ENCODE results near the gene NUCB1.
"Not testable (repeated sequence)": the region's sequence is repeated elsewhere in the genome, so short reads cannot be mapped to it uniquely, and the experiment has no call there.

NUCB1 gene

DNA sequence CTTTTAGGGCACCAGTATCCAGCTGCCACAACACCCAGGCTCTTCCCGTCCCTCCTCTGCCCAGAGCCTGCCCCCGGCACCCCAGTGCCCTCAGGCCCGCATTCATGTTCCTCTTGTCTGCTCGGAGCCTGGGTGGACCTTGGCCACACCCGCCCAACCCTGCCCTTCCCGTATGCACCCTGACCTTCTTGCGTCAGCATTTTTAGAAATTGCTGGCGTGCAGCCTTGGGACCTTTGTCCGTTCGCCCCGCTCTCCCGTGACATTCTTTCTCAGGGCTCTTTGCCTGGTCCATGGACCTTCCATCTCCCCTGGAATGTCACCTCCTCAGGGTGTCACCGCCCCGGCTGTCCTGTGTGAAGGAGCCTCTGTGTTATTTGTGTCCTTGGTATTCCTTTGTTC lies 7.6 kb downstream of the NUCB1 start:
- Histone ChIP-seq H3K9ac (no peak overlapping the region), H3K4me2 (no peak overlapping the region), H2AFZ (ENCODE audit: low read depth) (no peak overlapping the region), H3K27ac (no peak overlapping the region), H3K4me3 (IDR thresholded peaks at IDR 0.05; ENCODE audit: insufficient read depth, low read depth, low read length) (no peak overlapping the region), H3K27me3 (ENCODE audit: insufficient read depth, low read depth) (no peaks in the 10 kb centered on the region), H4K20me1 (ENCODE audit: insufficient read depth) (no peaks in the 10 kb centered on the region), H3K79me2 (ENCODE audit: insufficient read depth, low read depth) (no peaks in the 10 kb centered on the region), H3K4me1 (ENCODE audit: low read depth, poor library complexity, severe bottlenecking) (no peaks in the 10 kb centered on the region), H3K36me3 (ENCODE audit: insufficient read depth) (no peaks in the 10 kb centered on the region)
- no peak for TF ChIP-seq CTCF (conservative IDR thresholded peaks at IDR 0.05; ENCODE audit: low read depth, low read length)

GRCh38 chr19:48909424-48910077 lies 9.4 kb downstream of the NUCB1 start:
- H3K4me2 ChIP-seq; H3K36me3 ChIP-seq (ENCODE audit: insufficient read depth); H3K27ac ChIP-seq: not testable (repeated sequence)

DNA sequence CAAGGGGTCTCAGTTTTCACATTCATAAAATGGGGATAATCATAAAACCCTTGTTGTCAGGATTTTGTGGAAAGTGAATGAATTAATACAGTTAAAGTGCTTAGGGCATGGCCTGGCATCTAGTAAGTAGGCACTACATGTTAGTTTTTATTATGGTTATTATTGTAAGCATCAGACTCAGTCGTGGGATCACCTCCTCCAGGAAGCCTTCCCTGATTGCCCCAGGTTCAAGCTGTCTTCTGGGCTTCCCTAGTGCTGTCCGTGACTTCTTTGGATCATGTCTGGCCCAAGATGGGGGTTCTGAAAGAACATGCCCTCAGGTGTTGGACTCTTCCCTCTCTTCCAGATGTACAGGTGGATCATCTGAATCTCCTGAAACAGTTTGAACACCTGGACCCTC lies 10.7 kb downstream of the NUCB1 start:
- Histone ChIP-seq H3K4me2 (no peak overlapping the region), H3K9ac (no peak overlapping the region), H3K79me2 (ENCODE audit: insufficient read depth, low read depth) (no peaks in the 10 kb centered on the region), H3K27ac (no peak overlapping the region), H3K4me1 (ENCODE audit: low read depth, poor library complexity, severe bottlenecking) (no peaks in the 10 kb centered on the region), H3K36me3 (ENCODE audit: insufficient read depth) (no peaks in the 10 kb centered on the region), H3K4me3 (IDR thresholded peaks at IDR 0.05; ENCODE audit: insufficient read depth, low read depth, low read length) (no peak overlapping the region), H3K27me3 (ENCODE audit: insufficient read depth, low read depth) (no peaks in the 10 kb centered on the region), H4K20me1 (ENCODE audit: insufficient read depth) (no peaks in the 10 kb centered on the region), H2AFZ (ENCODE audit: low read depth) (no peak overlapping the region)
- no peak for TF ChIP-seq CTCF (conservative IDR thresholded peaks at IDR 0.05; ENCODE audit: low read depth, low read length)

More at GRCh38 chr19:48909424-48910077, 9.4 kb downstream of the NUCB1 start:
- H3K4me3 ChIP-seq (IDR thresholded peaks at IDR 0.05; ENCODE audit: insufficient read depth, low read depth, low read length); H3K27me3 ChIP-seq (ENCODE audit: insufficient read depth, low read depth); H3K9ac ChIP-seq; H2AFZ ChIP-seq (ENCODE audit: low read depth); H3K4me1 ChIP-seq (ENCODE audit: low read depth, poor library complexity, severe bottlenecking); H3K79me2 ChIP-seq (ENCODE audit: insufficient read depth, low read depth); H4K20me1 ChIP-seq (ENCODE audit: insufficient read depth): not testable (repeated sequence)

DNA sequence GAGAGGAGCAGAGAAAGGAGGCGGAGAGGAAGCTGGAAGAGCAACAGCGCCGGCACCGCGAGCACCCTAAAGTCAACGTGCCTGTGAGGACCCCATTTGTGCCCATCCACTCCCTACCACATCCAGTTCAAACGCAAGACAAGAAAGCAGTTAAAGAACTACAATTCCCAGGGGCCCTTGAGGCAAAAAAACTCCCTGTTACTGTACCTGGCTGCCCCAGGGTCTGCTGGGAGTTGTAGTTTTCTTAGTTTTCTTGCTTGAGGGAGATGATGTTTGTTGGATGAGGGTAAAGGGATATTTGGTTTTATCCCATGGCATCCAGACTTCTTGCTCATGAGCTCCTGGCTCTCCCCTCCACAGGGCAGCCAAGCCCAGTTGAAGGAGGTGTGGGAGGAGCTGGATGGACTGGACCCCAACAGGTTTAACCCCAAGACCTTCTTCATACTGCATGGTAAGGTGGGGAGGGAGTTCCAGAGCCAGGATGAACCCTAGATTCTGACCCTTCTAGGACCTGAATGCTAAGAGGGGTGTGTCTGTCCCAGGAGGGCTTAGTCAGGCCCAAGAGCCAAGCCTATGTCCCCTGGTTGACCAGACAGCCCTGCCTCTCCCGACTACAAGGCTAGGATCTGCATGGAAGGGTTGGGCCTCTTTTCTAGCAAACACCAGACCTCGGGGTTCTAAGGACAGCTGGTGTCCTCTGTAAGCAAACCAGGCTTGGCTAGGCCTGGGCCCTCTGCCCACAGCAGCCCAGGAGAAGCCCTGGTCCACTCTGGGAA lies 13.2 kb downstream of the NUCB1 start:
- H3K27me3 ChIP-seq (ENCODE audit: insufficient read depth, low read depth), result no peaks in the 10 kb centered on the region
- no peaks in the 10 kb centered on the region for H4K20me1 ChIP-seq (ENCODE audit: insufficient read depth)
- no peak overlapping the region for H2AFZ ChIP-seq (ENCODE audit: low read depth)
- H3K79me2 ChIP-seq (ENCODE audit: insufficient read depth, low read depth), result no peaks in the 10 kb centered on the region
- H3K27ac ChIP-seq, result no peak overlapping the region
- H3K9ac ChIP-seq, result no peak overlapping the region
- H3K4me3 ChIP-seq (IDR thresholded peaks at IDR 0.05; ENCODE audit: insufficient read depth, low read depth, low read length), result no peak overlapping the region
- H3K36me3 ChIP-seq (ENCODE audit: insufficient read depth), result no peaks in the 10 kb centered on the region
- no peak overlapping the region for H3K4me2 ChIP-seq
- no peak for TF ChIP-seq CTCF (conservative IDR thresholded peaks at IDR 0.05; ENCODE audit: low read depth, low read length)
- H3K4me1 ChIP-seq (ENCODE audit: low read depth, poor library complexity, severe bottlenecking), result no peaks in the 10 kb centered on the region

DNA sequence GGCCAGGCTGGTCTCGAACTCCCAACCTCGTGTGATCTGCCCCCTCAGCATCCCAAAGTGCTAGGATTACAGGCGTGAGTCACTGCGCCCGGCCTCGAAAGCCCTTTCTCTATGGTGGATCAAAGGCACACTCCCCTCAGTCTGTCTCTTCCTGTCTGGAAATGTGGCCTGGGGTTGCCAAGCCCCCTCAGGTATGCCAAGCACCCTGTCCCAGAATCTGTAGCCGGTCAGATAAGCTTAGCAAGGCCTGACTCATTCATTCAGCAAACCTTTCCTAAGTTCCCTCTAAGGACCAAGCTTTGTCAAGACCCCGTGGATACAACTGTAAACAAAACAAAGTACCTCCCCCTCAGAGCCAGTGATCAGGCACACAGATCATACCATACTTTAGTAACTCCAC lies 14.1 kb downstream of the NUCB1 start:
- TF ChIP-seq CTCF (conservative IDR thresholded peaks at IDR 0.05; ENCODE audit: low read depth, low read length), result no peak
- H3K4me3 ChIP-seq (IDR thresholded peaks at IDR 0.05; ENCODE audit: insufficient read depth, low read depth, low read length), result no peak overlapping the region
- no peaks in the 10 kb centered on the region for H3K4me1 ChIP-seq (ENCODE audit: low read depth, poor library complexity, severe bottlenecking)
- H3K27ac ChIP-seq, result no peak overlapping the region
- H2AFZ ChIP-seq (ENCODE audit: low read depth), result no peak overlapping the region
- H3K36me3 ChIP-seq (ENCODE audit: insufficient read depth), result no peaks in the 10 kb centered on the region
- H3K4me2 ChIP-seq, result no peak overlapping the region
- H3K27me3 ChIP-seq (ENCODE audit: insufficient read depth, low read depth), result no peaks in the 10 kb centered on the region
- no peak overlapping the region for H3K9ac ChIP-seq
- H3K79me2 ChIP-seq (ENCODE audit: insufficient read depth, low read depth), result no peaks in the 10 kb centered on the region
- no peaks in the 10 kb centered on the region for H4K20me1 ChIP-seq (ENCODE audit: insufficient read depth)
